Mesenchymal stem cell (in vitro differentiated cells and primary cell): Measurements from ENCODE around the gene PEX16.

Experiments
- DNase-seq: peaks from one replicate; pipeline ENCODE4 v3.0.0-alpha.2; 2013
- H2AFZ ChIP-seq: one replicate; pipeline ENCODE4 v1.6.1; 2013; ENCODE audit warnings: low read depth, mild to moderate bottlenecking, control low read depth, inconsistent platforms, low read length, moderate library complexity
- H2AK5ac ChIP-seq: 2 replicates; pipeline ENCODE4 v1.6.1; 2013; ENCODE audit warnings: low read length, moderate library complexity, mild to moderate bottlenecking, inconsistent platforms; ENCODE audit not compliant: severe bottlenecking
- H2BK120ac ChIP-seq: one replicate; pipeline ENCODE4 v1.6.1; 2013; ENCODE audit warnings: low read depth, mild to moderate bottlenecking, inconsistent platforms, low read length, moderate library complexity
- H2BK12ac ChIP-seq, 2 experiments: one replicate each; pipeline ENCODE4 v1.6.1; 2013; ENCODE audit warnings: inconsistent platforms in 2 of 2, low read length in 2 of 2, mild to moderate bottlenecking in 2 of 2, moderate library complexity in 2 of 2, control low read depth in 1 of 2
- H2BK15ac ChIP-seq: one replicate; pipeline ENCODE4 v1.6.1; 2013; ENCODE audit warnings: mild to moderate bottlenecking, low read depth, inconsistent platforms; ENCODE audit not compliant: poor library complexity, severe bottlenecking
- H2BK5ac ChIP-seq: 2 replicates; pipeline ENCODE4 v1.6.1; 2013; ENCODE audit warnings: low read depth, mild to moderate bottlenecking, low read length, control low read depth, inconsistent platforms; ENCODE audit not compliant: poor library complexity, severe bottlenecking
- H3K14ac ChIP-seq, 2 experiments: one replicate each; pipeline ENCODE4 v1.6.1; 2013; ENCODE audit warnings: inconsistent platforms in 2 of 2, low read length in 2 of 2, control low read depth in 1 of 2, mild to moderate bottlenecking in 1 of 2, moderate library complexity in 1 of 2
- H3K18ac ChIP-seq, 2 experiments: one replicate each; pipeline ENCODE4 v1.6.1; 2013; ENCODE audit warnings: inconsistent platforms in 2 of 2, low read length in 2 of 2, control low read depth in 1 of 2, low read depth in 1 of 2, mild to moderate bottlenecking in 1 of 2
- H3K23ac ChIP-seq, 2 experiments: one replicate each; pipeline ENCODE4 v1.6.1; 2013; ENCODE audit warnings: inconsistent platforms in 2 of 2, low read length in 2 of 2, mild to moderate bottlenecking in 2 of 2, moderate library complexity in 2 of 2, control low read depth in 1 of 2
- H3K27ac ChIP-seq: 2 replicates; pipeline ENCODE4 v1.5.1; 2013; ENCODE audit warnings: mild to moderate bottlenecking, moderate library complexity, low read length, control low read depth, inconsistent platforms; ENCODE audit not compliant: poor library complexity, severe bottlenecking
- H3K27me3 ChIP-seq, 2 experiments: 2 replicates each; pipeline versions ENCODE4 v1.6.1 to v1.7.0; 2013; ENCODE audit warnings: low read length in 2 of 2, mild to moderate bottlenecking in 2 of 2, moderate library complexity in 2 of 2, control low read depth in 1 of 2, inconsistent platforms in 1 of 2; ENCODE audit not compliant: control insufficient read depth in 1 of 2, insufficient read depth in 1 of 2
- H3K36me3 ChIP-seq, 2 experiments: 2 replicates each; pipeline versions ENCODE4 v1.6.1 to v1.7.0; 2013; ENCODE audit warnings: low read length in 2 of 2, control low read depth in 1 of 2, inconsistent platforms in 1 of 2, low read depth in 1 of 2, mild to moderate bottlenecking in 1 of 2; ENCODE audit not compliant: insufficient read depth in 2 of 2, control insufficient read depth in 1 of 2
- H3K4ac ChIP-seq, 2 experiments: one replicate each; pipeline ENCODE4 v1.6.1; 2013; ENCODE audit warnings: inconsistent platforms in 2 of 2, low read length in 2 of 2, mild to moderate bottlenecking in 2 of 2, moderate library complexity in 2 of 2, control low read depth in 1 of 2, low read depth in 1 of 2
- H3K4me1 ChIP-seq: 2 replicates; pipeline ENCODE4 v1.6.1; 2013; ENCODE audit warnings: low read depth, low read length, control low read depth; ENCODE audit not compliant: control insufficient read depth, insufficient read depth
- H3K4me2 ChIP-seq: 2 replicates; pipeline ENCODE4 v1.6.1; 2013; ENCODE audit warnings: low read length, mild to moderate bottlenecking, inconsistent platforms; ENCODE audit not compliant: poor library complexity, severe bottlenecking
- H3K4me3 ChIP-seq, 2 experiments: 2 replicates each; pipeline versions ENCODE4 v1.5.1 to v1.7.0; 2013; ENCODE audit warnings: low read length in 2 of 2, mild to moderate bottlenecking in 2 of 2, control low read depth in 1 of 2, low read depth in 1 of 2; ENCODE audit not compliant: insufficient read depth in 1 of 2
- H3K79me1 ChIP-seq: replicated peaks from 2 replicates; pipeline ENCODE4 v1.6.1; 2013; ENCODE audit warnings: mild to moderate bottlenecking, control low read depth, low read length, inconsistent platforms; ENCODE audit not compliant: poor library complexity, severe bottlenecking
- H3K9ac ChIP-seq: 2 replicates; pipeline ENCODE4 v1.7.0; 2013; ENCODE audit warnings: mild to moderate bottlenecking, low read length, moderate library complexity
- H3K9me3 ChIP-seq: 2 replicates; pipeline ENCODE4 v1.7.0; 2013; ENCODE audit warnings: mild to moderate bottlenecking, low read length; ENCODE audit not compliant: control insufficient read depth
- H4K8ac ChIP-seq: one replicate; pipeline ENCODE4 v1.6.1; 2013; ENCODE audit warnings: inconsistent platforms, mild to moderate bottlenecking, low read length, moderate library complexity
- H4K91ac ChIP-seq: one replicate; pipeline ENCODE4 v1.6.1; 2013; ENCODE audit warnings: mild to moderate bottlenecking, low read length, inconsistent platforms
- WGBS: methylation state at CpG from one replicate; pipeline ENCODE4 v1.1.7; 2013; ENCODE audit warnings: mixed read lengths; 5-methylcytosine and 5-hydroxymethylcytosine counted together

The PEX16 gene

GRCh38 chr11:45884596-45885185 lies 33.0 kb downstream of the PEX16 start:
- no peak overlapping the region for H3K23ac ChIP-seq
- no peak overlapping the region for H2AK5ac ChIP-seq
- H2AFZ ChIP-seq = no peak overlapping the region
- H3K36me3 ChIP-seq = peaks cover 28 to 30% of the 10 kb centered on the region in 2 experiments
- no peak overlapping the region for H4K8ac ChIP-seq
- H3K4me2 ChIP-seq = no peak overlapping the region
- H3K14ac ChIP-seq = no peak overlapping the region
- no peaks in the 10 kb centered on the region for H3K79me1 ChIP-seq
- no peak overlapping the region for H3K4me3 ChIP-seq
- no peak overlapping the region for H4K91ac ChIP-seq
- H3K4ac ChIP-seq = no peak overlapping the region
- H3K27me3 ChIP-seq = peaks cover 19 to 27% of the 10 kb centered on the region in 2 experiments
- 94% methylated on average over 10 of the region's 10 CpGs for WGBS
- no peak overlapping the region for H2BK15ac ChIP-seq
- no peak overlapping the region for H3K9ac ChIP-seq
- no peaks in the 10 kb centered on the region for H3K9me3 ChIP-seq
- DNase-seq = no peak
- H2BK5ac ChIP-seq = no peak overlapping the region
- H3K18ac ChIP-seq = no peak overlapping the region
- H2BK12ac ChIP-seq = no peak overlapping the region
- H3K4me1 ChIP-seq = peaks cover 29% of the 10 kb centered on the region
- no peak overlapping the region for H3K27ac ChIP-seq
- no peak overlapping the region for H2BK120ac ChIP-seq

GRCh38 chr11:45881708-45882368 lies 35.8 kb downstream of the PEX16 start:
- Histone ChIP-seq H2BK120ac (no peak overlapping the region), H3K14ac (no peak overlapping the region), H3K27me3 (peaks cover 11 to 12% of the 10 kb centered on the region in 2 experiments), H3K4ac (no peak overlapping the region), H3K4me3 (no peak overlapping the region), H4K8ac (no peak overlapping the region), H2BK5ac (no peak overlapping the region), H2AK5ac (no peak overlapping the region), H3K4me1 (peaks cover 29% of the 10 kb centered on the region), H4K91ac (no peak overlapping the region), H3K4me2 (no peak overlapping the region), H2AFZ (no peak overlapping the region), H2BK12ac (no peak overlapping the region), H3K79me1 (no peaks in the 10 kb centered on the region), H3K36me3 (peaks cover 33 to 51% of the 10 kb centered on the region in 2 experiments), H3K27ac (no peak overlapping the region), H3K9ac (no peak overlapping the region), H3K9me3 (no peaks in the 10 kb centered on the region), H3K18ac (no peak overlapping the region), H2BK15ac (no peak overlapping the region), H3K23ac (no peak overlapping the region)
- 92% methylated on average over 4 of the region's 6 CpGs for WGBS
- DNase-seq = peak; percentile 37

GRCh38 chr11:45880772-45881570 lies 36.7 kb downstream of the PEX16 start:
- H3K27ac ChIP-seq = no peak overlapping the region
- no peak overlapping the region for H3K9ac ChIP-seq
- H3K4me3 ChIP-seq = no peak overlapping the region
- H3K4ac ChIP-seq = no peak overlapping the region
- H2AK5ac ChIP-seq = no peak overlapping the region
- peak overlapping the region; percentile 40 for H4K91ac ChIP-seq
- no peak for DNase-seq
- H2BK5ac ChIP-seq = no peak overlapping the region
- no peak overlapping the region for H3K14ac ChIP-seq
- H4K8ac ChIP-seq = no peak overlapping the region
- 82% methylated on average over 15 of the region's 15 CpGs for WGBS
- H3K27me3 ChIP-seq = peaks cover 2 to 4% of the 10 kb centered on the region in 2 experiments
- no peak overlapping the region for H2BK120ac ChIP-seq
- no peak overlapping the region for H2AFZ ChIP-seq
- peaks cover 26% of the 10 kb centered on the region for H3K4me1 ChIP-seq
- no peak overlapping the region for H3K4me2 ChIP-seq
- H3K36me3 ChIP-seq = peaks cover 36 to 60% of the 10 kb centered on the region in 2 experiments
- H3K18ac ChIP-seq = no peak overlapping the region
- H3K23ac ChIP-seq = no peak overlapping the region
- H3K9me3 ChIP-seq = no peaks in the 10 kb centered on the region
- H2BK15ac ChIP-seq = no peak overlapping the region
- peak overlapping the region in 1 of 2 experiments; percentile 63 for H2BK12ac ChIP-seq
- no peaks in the 10 kb centered on the region for H3K79me1 ChIP-seq
